ENCODE data around the gene USP47.

USP47 gene

DNA sequence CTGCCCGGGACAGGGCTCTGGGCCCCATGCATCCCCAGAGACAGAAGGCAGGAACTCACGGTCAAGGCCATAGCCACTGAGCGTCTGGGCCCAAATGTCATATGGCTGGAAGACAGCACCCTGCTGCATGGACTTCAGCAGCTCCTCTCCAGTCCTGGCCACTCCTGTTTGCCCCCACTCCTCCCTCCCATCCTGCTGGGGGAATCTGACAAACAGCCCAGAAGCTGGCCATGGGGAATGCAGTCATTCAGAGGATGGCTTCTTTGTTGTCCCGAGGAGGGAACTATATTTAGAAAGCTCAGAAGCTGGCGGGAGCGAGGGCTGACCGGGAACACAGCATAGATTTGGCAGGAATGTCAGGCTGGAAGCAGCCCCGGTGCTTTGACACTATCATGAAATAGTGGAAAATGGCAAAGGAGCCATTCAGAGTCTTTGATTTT lies 131.6 kb downstream of the USP47 start:
- TF ChIP-seq FOXM1 (IDR thresholded peaks at IDR 0.05; ENCODE audit: borderline replicate concordance): no peak
- TF ChIP-seq ARNT (IDR thresholded peaks at IDR 0.05): no peak
- TF ChIP-seq CTBP1 (IDR thresholded peaks at IDR 0.05; ENCODE audit: borderline replicate concordance): no peak
- TF ChIP-seq ZNF384 (IDR thresholded peaks at IDR 0.05): no peak
- TF ChIP-seq FOXK2 (IDR thresholded peaks at IDR 0.05): no peak
- TF ChIP-seq, protein P1, sequence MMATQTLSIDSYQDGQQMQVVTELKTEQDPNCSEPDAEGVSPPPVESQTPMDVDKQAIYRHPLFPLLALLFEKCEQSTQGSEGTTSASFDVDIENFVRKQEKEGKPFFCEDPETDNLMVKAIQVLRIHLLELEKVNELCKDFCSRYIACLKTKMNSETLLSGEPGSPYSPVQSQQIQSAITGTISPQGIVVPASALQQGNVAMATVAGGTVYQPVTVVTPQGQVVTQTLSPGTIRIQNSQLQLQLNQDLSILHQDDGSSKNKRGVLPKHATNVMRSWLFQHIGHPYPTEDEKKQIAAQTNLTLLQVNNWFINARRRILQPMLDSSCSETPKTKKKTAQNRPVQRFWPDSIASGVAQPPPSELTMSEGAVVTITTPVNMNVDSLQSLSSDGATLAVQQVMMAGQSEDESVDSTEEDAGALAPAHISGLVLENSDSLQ (IDR thresholded peaks at IDR 0.05): no peak
- TF ChIP-seq L3MBTL2 (conservative IDR thresholded peaks at IDR 0.05): no peak
- POLR2A ChIA-PET: no interaction called here

DNA sequence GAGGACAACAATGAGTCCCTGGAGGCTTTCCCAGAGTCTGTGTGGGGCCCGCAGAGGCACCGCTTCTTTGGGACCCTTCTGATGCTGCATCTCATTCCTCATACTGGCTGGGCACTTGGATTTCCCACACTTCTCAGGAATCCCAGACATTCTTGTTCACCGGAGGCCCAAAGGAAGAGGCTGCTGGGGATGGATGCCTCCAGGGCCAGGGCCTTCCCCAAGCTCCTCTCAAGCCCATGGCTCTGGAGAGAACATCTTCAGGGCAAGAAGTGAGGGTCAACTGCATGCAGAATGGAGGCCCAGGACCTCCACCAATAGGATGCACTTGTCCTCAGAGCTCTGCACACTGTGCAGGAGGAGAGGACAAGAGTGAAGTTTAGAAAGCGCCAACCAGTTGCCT lies 132.1 kb downstream of the USP47 start:
- no peak for DNase-seq (ENCODE audit: extremely low spot score)
- ChIA-PET CTCF (no interaction called here), POLR2A (no interaction called here)
- TF ChIP-seq BHLHE40 (IDR thresholded peaks at IDR 0.05; ENCODE audit: borderline replicate concordance) (no peak), TARDBP (IDR thresholded peaks at IDR 0.05) (no peak), HDGF (IDR thresholded peaks at IDR 0.05; ENCODE audit: borderline replicate concordance) (no peak), SUZ12 (IDR thresholded peaks at IDR 0.05) (no peak), FOXA1 (IDR thresholded peaks at IDR 0.05) (no peak), LEF1 (IDR thresholded peaks at IDR 0.05; ENCODE audit: borderline replicate concordance) (no peak), FOXK2 (IDR thresholded peaks at IDR 0.05) (no peak), ARNT (IDR thresholded peaks at IDR 0.05) (no peak)
- TF ChIP-seq, protein P1 (IDR thresholded peaks at IDR 0.05): no peak

More for the DNA sequence above, 131.6 kb downstream of the USP47 start:
- CTCF ChIA-PET: no interaction called here
- DNase-seq (ENCODE audit: extremely low spot score): no peak

DNA sequence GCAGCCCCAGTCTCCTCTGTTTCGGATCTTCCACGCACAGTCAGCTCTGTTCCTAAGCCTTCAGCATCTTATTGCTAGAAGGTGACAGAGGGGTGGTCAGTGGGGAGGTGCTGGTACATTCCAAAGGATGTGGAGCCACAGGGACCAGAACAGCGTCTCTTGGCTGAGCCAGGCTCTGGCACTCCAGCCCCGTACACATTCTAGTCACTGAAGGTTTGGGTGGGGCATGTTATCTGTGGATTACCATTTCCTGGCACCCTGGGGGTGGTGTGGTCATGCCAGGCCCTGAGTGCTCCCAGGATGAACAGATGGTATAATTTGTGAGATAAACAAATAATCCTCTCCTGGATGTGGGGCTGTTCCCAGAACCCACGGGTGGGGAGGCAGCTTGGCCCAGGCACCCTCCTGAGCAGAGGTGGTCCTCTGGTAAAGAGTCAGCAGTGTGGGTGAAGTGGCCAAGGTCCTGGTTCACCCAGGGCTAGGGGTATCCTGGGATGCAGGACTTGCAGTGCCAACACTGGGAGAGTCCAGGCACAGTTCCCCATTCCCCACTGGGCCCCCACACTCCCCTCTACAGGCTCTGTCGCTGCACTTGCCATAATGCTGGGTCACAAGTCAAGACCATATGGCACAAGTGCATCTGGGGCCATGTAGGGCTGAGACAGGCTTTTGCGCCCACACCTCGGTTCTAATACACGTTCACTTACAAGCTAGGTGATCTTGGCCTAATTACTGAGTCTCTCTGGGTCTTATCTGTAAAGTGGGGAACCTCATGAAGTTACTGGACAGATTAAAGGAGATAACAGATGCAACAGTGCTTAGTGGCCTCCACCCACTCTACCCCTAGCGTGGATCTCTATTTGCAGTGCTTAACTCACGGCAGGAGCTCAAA lies 133.7 kb downstream of the USP47 start:
- TF ChIP-seq TARDBP (IDR thresholded peaks at IDR 0.05) (no peak), SUZ12 (IDR thresholded peaks at IDR 0.05) (no peak), CTBP1 (IDR thresholded peaks at IDR 0.05; ENCODE audit: borderline replicate concordance) (no peak)
- DNase-seq (ENCODE audit: extremely low spot score): no peak
- CTCF ChIA-PET: interaction anchor here (1.4 kb wide), 1 partner anchor 8 kb away, joined by 4 read pairs; no protein-coding TSS in a partner anchor
- POLR2A ChIA-PET: no interaction called here

DNA sequence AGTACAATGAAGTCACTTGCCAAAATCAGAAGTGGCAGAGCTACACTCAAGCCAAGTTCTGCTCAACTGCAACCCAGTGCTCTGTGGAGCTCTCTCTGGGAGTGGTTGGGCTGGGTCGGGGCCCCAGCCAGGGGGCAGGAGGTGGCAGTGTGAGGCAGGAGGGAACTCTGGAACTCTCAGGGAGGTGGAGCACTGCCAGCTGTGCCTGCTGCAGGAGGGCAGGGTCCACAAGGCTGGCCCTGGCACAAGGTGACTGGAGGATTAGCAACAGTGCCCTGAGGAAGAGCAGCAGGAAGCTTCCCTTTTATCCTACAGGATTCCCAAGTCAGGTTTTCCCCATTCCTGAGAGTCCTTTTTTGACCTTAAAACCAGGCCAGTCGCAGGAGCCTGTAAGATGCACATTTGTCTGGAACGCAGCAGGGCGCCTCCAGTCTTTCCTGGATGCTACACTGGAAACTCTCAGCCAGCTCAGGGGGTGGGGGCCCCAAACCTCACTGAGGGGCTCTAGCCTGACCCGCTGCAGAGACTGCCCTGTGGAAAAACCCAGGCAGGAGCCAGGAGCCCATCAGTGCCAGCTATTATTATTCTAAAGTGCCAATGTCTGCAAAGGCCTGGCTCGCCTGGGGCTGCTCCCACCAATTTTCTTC lies 134.8 kb downstream of the USP47 start:
- POLR2A ChIA-PET: no interaction called here
- no peak for TF ChIP-seq NFRKB (IDR thresholded peaks at IDR 0.05)
- no peak for TF ChIP-seq HDGF (IDR thresholded peaks at IDR 0.05; ENCODE audit: borderline replicate concordance)
- no peak for TF ChIP-seq CTBP1 (IDR thresholded peaks at IDR 0.05; ENCODE audit: borderline replicate concordance)
- CTCF ChIA-PET: interaction anchor here (0.6 to 1.4 kb wide), 2 partner anchors 10 to 16 kb away, joined by 3 to 4 read pairs; no protein-coding TSS in a partner anchor
- no peak for DNase-seq (ENCODE audit: extremely low spot score)

DNA sequence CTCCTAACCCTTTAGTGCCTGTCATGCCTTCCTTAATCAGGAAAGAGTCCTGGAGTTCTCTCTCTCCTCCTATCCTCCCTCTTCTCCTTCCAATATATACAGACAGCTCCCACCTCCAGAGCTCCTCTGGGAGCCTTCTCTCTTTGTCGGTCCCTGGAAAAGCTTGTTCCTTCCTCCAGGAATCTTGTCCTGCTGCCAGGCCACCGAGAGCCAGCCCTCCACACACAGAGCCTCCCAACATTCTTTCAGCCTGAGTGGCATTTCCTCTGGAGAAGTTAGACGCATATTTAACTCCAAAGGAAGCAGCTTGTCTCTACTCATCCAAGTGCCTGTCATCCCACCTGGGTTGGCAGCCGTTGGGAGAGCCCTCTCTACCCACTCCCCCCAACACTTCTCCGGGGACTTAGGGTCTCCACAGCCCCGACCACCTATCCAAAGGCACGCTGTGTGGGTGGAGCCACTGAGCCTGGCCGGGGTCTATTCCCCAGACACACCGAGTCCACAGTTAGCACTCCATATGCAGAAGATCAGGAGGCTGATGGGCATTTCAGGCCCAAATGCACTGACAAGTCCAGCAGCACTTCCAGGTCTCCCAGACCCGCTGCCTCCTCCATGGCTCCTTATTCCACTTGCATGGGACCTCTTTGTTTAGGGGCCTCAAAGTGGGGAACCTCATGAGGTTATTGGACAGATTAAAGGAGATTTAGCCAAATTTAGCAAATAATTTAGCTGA lies 135.6 kb downstream of the USP47 start:
- TF ChIP-seq LEF1 (IDR thresholded peaks at IDR 0.05; ENCODE audit: borderline replicate concordance) (no peak), NFRKB (IDR thresholded peaks at IDR 0.05) (no peak), SUZ12 (IDR thresholded peaks at IDR 0.05) (no peak), BHLHE40 (IDR thresholded peaks at IDR 0.05; ENCODE audit: borderline replicate concordance) (no peak), TARDBP (IDR thresholded peaks at IDR 0.05) (no peak), SP1 (IDR thresholded peaks at IDR 0.05) (no peak)
- DNase-seq (ENCODE audit: extremely low spot score): no peak
- CTCF ChIA-PET: interaction anchor here (0.6 kb wide), 1 partner anchor 16 kb away, joined by 3 read pairs; no protein-coding TSS in a partner anchor
- POLR2A ChIA-PET: no interaction called here

DNA sequence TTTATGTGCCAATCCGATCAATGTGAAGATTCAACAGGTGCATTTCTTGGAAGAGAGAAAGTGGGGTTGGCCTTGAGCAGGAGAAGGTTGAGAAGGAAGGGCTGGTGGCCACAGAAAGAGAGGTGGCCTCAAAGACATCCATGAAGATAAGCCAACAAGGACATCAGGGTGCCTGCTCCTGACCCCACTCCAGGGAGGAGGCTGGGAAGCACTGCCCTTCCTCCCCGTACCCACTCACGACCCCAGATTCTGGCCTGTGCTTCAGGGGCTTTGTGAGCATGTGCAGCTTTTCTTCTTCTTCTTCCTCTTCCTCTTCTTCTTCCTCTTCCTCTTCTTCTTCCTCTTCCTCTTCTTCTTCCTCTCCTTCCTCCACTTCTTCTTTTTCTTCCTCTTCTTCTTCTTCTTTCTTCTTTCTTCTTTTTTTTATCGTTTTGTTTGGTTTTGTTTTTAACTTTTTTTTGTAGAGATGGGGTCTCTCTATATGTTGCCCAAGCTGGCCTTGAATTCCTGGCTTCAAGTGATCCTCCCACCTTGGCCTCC lies 136.4 kb downstream of the USP47 start:
- no peak for DNase-seq (ENCODE audit: extremely low spot score)
- CTCF ChIA-PET: no interaction called here
- POLR2A ChIA-PET: no interaction called here
- TF ChIP-seq TARDBP (IDR thresholded peaks at IDR 0.05): no peak
- TF ChIP-seq FOXM1 (IDR thresholded peaks at IDR 0.05; ENCODE audit: borderline replicate concordance): no peak
- no peak for TF ChIP-seq SUZ12 (IDR thresholded peaks at IDR 0.05)
- TF ChIP-seq L3MBTL2 (conservative IDR thresholded peaks at IDR 0.05): no peak
- TF ChIP-seq ZNF384 (IDR thresholded peaks at IDR 0.05): no peak
- TF ChIP-seq FOXK2 (IDR thresholded peaks at IDR 0.05): no peak
- TF ChIP-seq ELF4 (IDR thresholded peaks at IDR 0.05): no peak
- TF ChIP-seq NFRKB (IDR thresholded peaks at IDR 0.05): no peak
- TF ChIP-seq BHLHE40 (IDR thresholded peaks at IDR 0.05; ENCODE audit: borderline replicate concordance): no peak
- TF ChIP-seq LEF1 (IDR thresholded peaks at IDR 0.05; ENCODE audit: borderline replicate concordance): no peak
- no peak for TF ChIP-seq CTBP1 (IDR thresholded peaks at IDR 0.05; ENCODE audit: borderline replicate concordance)
- no peak for TF ChIP-seq FOXA1 (IDR thresholded peaks at IDR 0.05)
- no peak for TF ChIP-seq SP1 (IDR thresholded peaks at IDR 0.05)
- no peak for TF ChIP-seq HDGF (IDR thresholded peaks at IDR 0.05; ENCODE audit: borderline replicate concordance)
- TF ChIP-seq, protein P1 (IDR thresholded peaks at IDR 0.05): no peak
